H9 (cell line): ENCODE data around the gene APOL1. TPM values are rescaled to one million over a fixed set of nuclear protein-coding genes. Genes with fewer than 3 reads are reported as not detected.

Experiments used
- DNase-seq: peaks from one replicate; pipeline ENCODE4 v3.0.0-alpha.2; 2017
- H2AFZ ChIP-seq: one replicate; pipeline ENCODE4 v1.6.1; 2013; ENCODE audit warnings: mild to moderate bottlenecking, low read length, control low read depth, moderate library complexity
- H2AK5ac ChIP-seq: 2 replicates; pipeline ENCODE4 v1.6.1; 2013; ENCODE audit warnings: low read length, control low read depth, mixed read lengths; ENCODE audit not compliant: insufficient read length
- H2BK120ac ChIP-seq: one replicate; pipeline ENCODE4 v1.6.1; 2013; ENCODE audit warnings: low read depth, mild to moderate bottlenecking, low read length, control low read depth, inconsistent platforms; ENCODE audit not compliant: poor library complexity, severe bottlenecking
- H2BK12ac ChIP-seq: 2 replicates; pipeline ENCODE4 v1.6.1; 2013; ENCODE audit warnings: low read length, control low read depth, mixed read lengths, low read depth; ENCODE audit not compliant: insufficient read length
- H2BK15ac ChIP-seq: 2 replicates; pipeline ENCODE4 v1.6.1; 2013; ENCODE audit warnings: low read depth, low read length, control low read depth
- H2BK20ac ChIP-seq: one replicate; pipeline ENCODE4 v1.6.1; 2013; ENCODE audit warnings: low read depth, mild to moderate bottlenecking, low read length, control low read depth, inconsistent platforms; ENCODE audit not compliant: poor library complexity, severe bottlenecking
- H2BK5ac ChIP-seq: 2 replicates; pipeline ENCODE4 v1.6.1; 2013; ENCODE audit warnings: low read length, control low read depth, mixed read lengths; ENCODE audit not compliant: insufficient read length
- H3K14ac ChIP-seq: 2 replicates; pipeline ENCODE4 v1.6.1; 2013; ENCODE audit warnings: low read length, control low read depth; ENCODE audit not compliant: insufficient read depth
- H3K18ac ChIP-seq: 2 replicates; pipeline ENCODE4 v1.6.1; 2013; ENCODE audit warnings: low read depth, mild to moderate bottlenecking, mixed read lengths, low read length, control low read depth; ENCODE audit not compliant: insufficient read length
- H3K23ac ChIP-seq: 2 replicates; pipeline ENCODE4 v1.6.1; 2013; ENCODE audit warnings: low read length, control low read depth, mixed read lengths, low read depth; ENCODE audit not compliant: insufficient read length
- H3K23me2 ChIP-seq: 2 replicates; pipeline ENCODE4 v1.6.1; 2013; ENCODE audit warnings: low read depth, mild to moderate bottlenecking, mixed read lengths, low read length, control low read depth; ENCODE audit not compliant: insufficient read length, poor library complexity, severe bottlenecking
- H3K27ac ChIP-seq: 2 replicates; pipeline ENCODE4 v1.5.1; 2013; ENCODE audit warnings: low read length, control low read depth, mixed read lengths, low read depth; ENCODE audit not compliant: insufficient read length
- H3K27me3 ChIP-seq: 2 replicates; pipeline ENCODE4 v1.6.1; 2013; ENCODE audit warnings: low read length, control low read depth, inconsistent platforms; ENCODE audit not compliant: insufficient read depth
- H3K4ac ChIP-seq: 2 replicates; pipeline ENCODE4 v1.6.1; 2013; ENCODE audit warnings: low read depth, mild to moderate bottlenecking, control low read depth, inconsistent platforms, low read length, moderate library complexity
- H3K4me1 ChIP-seq: 2 replicates; pipeline ENCODE4 v1.6.1; 2013; ENCODE audit warnings: low read length, control low read depth, inconsistent platforms; ENCODE audit not compliant: insufficient read depth
- H3K4me2 ChIP-seq: 2 replicates; pipeline ENCODE4 v1.6.1; 2013; ENCODE audit warnings: low read length, control low read depth, mixed read lengths; ENCODE audit not compliant: insufficient read length, insufficient read depth
- H3K56ac ChIP-seq: 2 replicates; pipeline ENCODE4 v1.6.1; 2013; ENCODE audit warnings: low read depth, mild to moderate bottlenecking, mixed read lengths, low read length, control low read depth; ENCODE audit not compliant: insufficient read length
- H3K79me1 ChIP-seq: 2 replicates; pipeline ENCODE4 v1.6.1; 2013; ENCODE audit warnings: low read depth, mild to moderate bottlenecking, moderate library complexity, low read length, control low read depth, inconsistent platforms; ENCODE audit not compliant: insufficient read depth, poor library complexity, severe bottlenecking
- H3K79me2 ChIP-seq: 2 replicates; pipeline ENCODE4 v1.6.1; 2013; ENCODE audit warnings: low read length, control low read depth, inconsistent platforms; ENCODE audit not compliant: insufficient read depth
- H3K9ac ChIP-seq: 2 replicates; pipeline ENCODE4 v1.6.1; 2013; ENCODE audit warnings: low read length, control low read depth, mixed read lengths; ENCODE audit not compliant: insufficient read length; ENCODE audit errors: extremely low read depth
- H3K9me3 ChIP-seq: one replicate; pipeline ENCODE4 v1.6.1; 2013; ENCODE audit warnings: low read depth, low read length, inconsistent platforms; ENCODE audit not compliant: control insufficient read depth
- H3T11ph ChIP-seq: one replicate; pipeline ENCODE4 v1.6.1; 2013; ENCODE audit warnings: mild to moderate bottlenecking, low read length, control low read depth, inconsistent platforms
- H4K20me1 ChIP-seq: one replicate; pipeline ENCODE4 v1.6.1; 2013; ENCODE audit not compliant: control insufficient read depth, insufficient read length, insufficient read depth
- H4K5ac ChIP-seq: 2 replicates; pipeline ENCODE4 v1.6.1; 2013; ENCODE audit warnings: low read depth, mild to moderate bottlenecking, mixed read lengths, low read length, control low read depth; ENCODE audit not compliant: insufficient read length
- H4K8ac ChIP-seq: replicated peaks from 2 replicates; pipeline ENCODE4 v1.6.1; 2013; ENCODE audit warnings: low read length, control low read depth, mixed read lengths, low read depth; ENCODE audit not compliant: insufficient read length
- H4K91ac ChIP-seq: 2 replicates; pipeline ENCODE4 v1.6.1; 2013; ENCODE audit warnings: low read depth, mild to moderate bottlenecking, moderate library complexity, mixed read lengths, low read length, control low read depth; ENCODE audit not compliant: insufficient read length
- H3K27ac Mint-ChIP-seq, 3 experiments: 2 replicates in 2 of 3; 3 replicates in 1 of 3; pipeline ENCODE4 v1.8.0; 2020 to 2021; ENCODE audit warnings: mixed read lengths in 3 of 3, mild to moderate bottlenecking in 1 of 3, moderate library complexity in 1 of 3
- H3K27me3 Mint-ChIP-seq: 2 replicates; pipeline ENCODE4 v1.8.0; 2021; ENCODE audit warnings: low read depth, mild to moderate bottlenecking, moderate library complexity, mixed read lengths
- H3K36me3 Mint-ChIP-seq, 3 experiments: 2 replicates in 2 of 3; 3 replicates in 1 of 3; pipeline ENCODE4 v1.8.0; 2020 to 2021; ENCODE audit warnings: low read depth in 3 of 3, mixed read lengths in 3 of 3; ENCODE audit not compliant: insufficient read depth in 1 of 3
- H3K4me1 Mint-ChIP-seq, 2 experiments: 2 replicates each; pipeline ENCODE4 v1.8.0; 2020; ENCODE audit warnings: mixed read lengths in 2 of 2
- H3K4me3 Mint-ChIP-seq, 2 experiments: 2 replicates in 1 of 2; 3 replicates in 1 of 2; pipeline ENCODE4 v1.8.0; 2020 to 2021; ENCODE audit warnings: mild to moderate bottlenecking in 2 of 2, mixed read lengths in 2 of 2, moderate library complexity in 1 of 2
- H3K9me3 Mint-ChIP-seq, 2 experiments: 2 replicates in 1 of 2; 3 replicates in 1 of 2; pipeline ENCODE4 v1.8.0; 2020; ENCODE audit warnings: mild to moderate bottlenecking in 2 of 2, mixed read lengths in 2 of 2, moderate library complexity in 1 of 2
- WGBS: extraction: QIAGEN DNeasy Blood & Tissue Kit; methylation state at CpG from one replicate; pipeline ENCODE4 v1.1.7; 2013; ENCODE audit warnings: missing lambda C conversion rate, low lambda C conversion rate, mixed read lengths; ENCODE audit not compliant: insufficient read length; ENCODE audit errors: extremely low coverage; 5-methylcytosine and 5-hydroxymethylcytosine counted together
- total RNA-seq: library from RNA; stranded (reverse); gene quantifications from 2 replicates; pipeline ENCODE4 v1.2.1, GENCODE V29; 2021
- TF ChIP-seq, protein P1 (sequence below): fragments of 200-600 bp; sonication (generic); conservative IDR thresholded peaks from 3 replicates; pipeline ENCODE4 v1.8.0; 2021; ENCODE audit warnings: antibody characterized with exemption, mild to moderate bottlenecking

APOL1 gene
- total RNA-seq, 1 experiment from 2014 or later: not detected

DNA sequence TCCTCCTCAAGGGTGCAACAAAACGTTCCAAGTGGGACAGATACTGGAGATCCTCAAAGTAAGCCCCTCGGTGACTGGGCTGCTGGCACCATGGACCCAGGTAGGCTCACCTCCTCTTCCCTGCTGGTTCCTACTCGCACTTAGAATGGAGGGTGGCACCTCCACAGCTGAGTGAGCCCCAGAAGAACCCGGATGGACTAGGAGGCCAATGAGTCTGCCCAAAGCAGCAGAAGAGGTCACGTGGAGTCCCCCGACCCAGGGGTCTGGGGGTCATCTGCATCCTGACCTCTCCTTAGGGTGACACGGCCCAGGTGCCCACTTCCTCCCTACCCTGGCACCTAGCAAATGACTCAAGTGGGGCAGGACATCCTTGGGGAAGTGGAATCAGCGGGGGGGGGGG, 4.4 kb downstream of the APOL1 start:
- Histone ChIP-seq H3K27ac (no peak overlapping the region), H2BK12ac (no peak overlapping the region), H3K4me2 (no peak overlapping the region), H3K27me3 (no peaks in the 10 kb centered on the region), H2AK5ac (no peak overlapping the region), H2BK5ac (no peak overlapping the region), H3K14ac (no peak overlapping the region), H2BK20ac (no peak overlapping the region), H3K4me1 (no peaks in the 10 kb centered on the region; the same call in 1 of the 2 replicates), H3K9ac (no peak overlapping the region), H2BK15ac (no peak overlapping the region), H4K8ac (no peak overlapping the region), H3K23me2 (no peaks in the 10 kb centered on the region), H3K4ac (no peak overlapping the region), H3K9me3 (no peaks in the 10 kb centered on the region), H2AFZ (no peak overlapping the region), H4K91ac (no peak overlapping the region), H3K23ac (no peak overlapping the region), H3K79me1 (no peaks in the 10 kb centered on the region), H3K56ac (no peak overlapping the region), H3K79me2 (no peaks in the 10 kb centered on the region), H3T11ph (no peak overlapping the region), H4K20me1 (no peaks in the 10 kb centered on the region), H3K18ac (no peak overlapping the region), H4K5ac (no peak overlapping the region), H2BK120ac (no peak overlapping the region)
- peaks cover 45 to 46% of the 10 kb centered on the region in 2 experiments for H3K4me1 Mint-ChIP-seq
- H3K4me3 Mint-ChIP-seq: no peak overlapping the region
- DNase-seq: peak; percentile 14
- H3K36me3 Mint-ChIP-seq: no peaks in the 10 kb centered on the region
- no peak overlapping the region for H3K27ac Mint-ChIP-seq
- WGBS: no CpG with 5 or more reads among the region's 8 CpGs
- H3K27me3 Mint-ChIP-seq: no peaks in the 10 kb centered on the region; the same call in none of the 2 replicates
- H3K9me3 Mint-ChIP-seq: no peaks in the 10 kb centered on the region
- TF ChIP-seq, protein P1, sequence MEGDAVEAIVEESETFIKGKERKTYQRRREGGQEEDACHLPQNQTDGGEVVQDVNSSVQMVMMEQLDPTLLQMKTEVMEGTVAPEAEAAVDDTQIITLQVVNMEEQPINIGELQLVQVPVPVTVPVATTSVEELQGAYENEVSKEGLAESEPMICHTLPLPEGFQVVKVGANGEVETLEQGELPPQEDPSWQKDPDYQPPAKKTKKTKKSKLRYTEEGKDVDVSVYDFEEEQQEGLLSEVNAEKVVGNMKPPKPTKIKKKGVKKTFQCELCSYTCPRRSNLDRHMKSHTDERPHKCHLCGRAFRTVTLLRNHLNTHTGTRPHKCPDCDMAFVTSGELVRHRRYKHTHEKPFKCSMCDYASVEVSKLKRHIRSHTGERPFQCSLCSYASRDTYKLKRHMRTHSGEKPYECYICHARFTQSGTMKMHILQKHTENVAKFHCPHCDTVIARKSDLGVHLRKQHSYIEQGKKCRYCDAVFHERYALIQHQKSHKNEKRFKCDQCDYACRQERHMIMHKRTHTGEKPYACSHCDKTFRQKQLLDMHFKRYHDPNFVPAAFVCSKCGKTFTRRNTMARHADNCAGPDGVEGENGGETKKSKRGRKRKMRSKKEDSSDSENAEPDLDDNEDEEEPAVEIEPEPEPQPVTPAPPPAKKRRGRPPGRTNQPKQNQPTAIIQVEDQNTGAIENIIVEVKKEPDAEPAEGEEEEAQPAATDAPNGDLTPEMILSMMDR: no peak
